Measurements from ENCODE around the gene FBN1.

DNA sequence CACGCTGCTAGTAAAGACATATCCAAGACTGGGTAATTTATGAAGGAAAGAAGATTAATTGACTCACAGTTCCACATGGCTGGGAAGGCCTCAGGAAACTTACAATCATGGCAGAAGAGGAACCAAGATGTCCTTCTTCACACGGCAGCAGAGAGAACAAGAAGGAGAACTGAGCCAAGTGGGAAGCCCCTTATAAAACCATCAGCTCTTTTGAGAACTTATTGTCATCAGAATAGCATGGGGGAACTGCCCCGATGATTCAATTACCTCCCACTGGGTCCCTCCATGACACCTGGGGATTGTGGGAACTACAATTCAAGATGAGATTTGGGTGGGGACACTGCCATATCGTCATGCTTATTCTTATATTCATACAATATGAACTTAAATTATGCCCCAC is 265.3 kb downstream of the FBN1 start:
- TF ChIP-seq, protein P1, sequence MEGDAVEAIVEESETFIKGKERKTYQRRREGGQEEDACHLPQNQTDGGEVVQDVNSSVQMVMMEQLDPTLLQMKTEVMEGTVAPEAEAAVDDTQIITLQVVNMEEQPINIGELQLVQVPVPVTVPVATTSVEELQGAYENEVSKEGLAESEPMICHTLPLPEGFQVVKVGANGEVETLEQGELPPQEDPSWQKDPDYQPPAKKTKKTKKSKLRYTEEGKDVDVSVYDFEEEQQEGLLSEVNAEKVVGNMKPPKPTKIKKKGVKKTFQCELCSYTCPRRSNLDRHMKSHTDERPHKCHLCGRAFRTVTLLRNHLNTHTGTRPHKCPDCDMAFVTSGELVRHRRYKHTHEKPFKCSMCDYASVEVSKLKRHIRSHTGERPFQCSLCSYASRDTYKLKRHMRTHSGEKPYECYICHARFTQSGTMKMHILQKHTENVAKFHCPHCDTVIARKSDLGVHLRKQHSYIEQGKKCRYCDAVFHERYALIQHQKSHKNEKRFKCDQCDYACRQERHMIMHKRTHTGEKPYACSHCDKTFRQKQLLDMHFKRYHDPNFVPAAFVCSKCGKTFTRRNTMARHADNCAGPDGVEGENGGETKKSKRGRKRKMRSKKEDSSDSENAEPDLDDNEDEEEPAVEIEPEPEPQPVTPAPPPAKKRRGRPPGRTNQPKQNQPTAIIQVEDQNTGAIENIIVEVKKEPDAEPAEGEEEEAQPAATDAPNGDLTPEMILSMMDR (IDR thresholded peaks at IDR 0.05), result no peak
- no peak for TF ChIP-seq POLR2A (IDR thresholded peaks at IDR 0.05)

Measured in esophagus squamous epithelium (tissue), 4 donors.